Frontal cortex (tissue), 4 donors: ENCODE results near the gene PID1. TPM values are rescaled to one million over a fixed set of nuclear protein-coding genes. Genes with fewer than 3 reads are reported as not detected.

Experiments used
- DNase-seq, 2 donors: peaks; one replicate each; pipeline ENCODE4 v3.0.0; 2012; ENCODE audit warnings: low spot score in 2 of 2
- FAIRE-seq: peaks from 2 replicates; lab custom pipeline; 2012; peaks lifted over from hg19 to GRCh38; lab: Jason Lieb, UNC
- total RNA-seq: library from RNA; depleted of rRNA; stranded (reverse); fragments of >200 nt; gene quantifications from one replicate; pipeline ENCODE4 v1.2.3, GENCODE V29; 2014
- donor health status: control.
- donor health status: control.
- donor health status: control.

Gene PID1
- total RNA-seq, 1 donor from 2014 or later, result 36.7 TPM

DNA sequence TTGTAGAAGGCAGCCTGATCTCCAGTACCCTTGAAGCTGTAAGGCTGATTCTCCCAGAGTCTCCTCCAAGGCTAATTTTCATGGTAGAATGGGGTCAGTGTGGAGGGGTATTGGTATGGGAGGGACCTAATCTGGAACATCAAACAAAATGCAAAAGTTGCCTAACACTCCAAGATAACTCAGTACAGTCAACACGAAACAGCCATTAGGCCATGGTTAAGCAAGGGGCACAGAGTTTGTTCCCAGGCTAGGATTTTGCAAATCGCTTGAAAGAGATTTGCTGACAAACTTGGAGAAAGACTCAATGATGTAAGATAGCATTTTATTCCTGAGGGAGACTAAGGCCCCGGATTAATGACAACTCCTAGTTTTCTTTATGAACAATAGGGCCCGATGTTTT lies 5.4 kb downstream of the PID1 start:
- DNase-seq, result no peak
- FAIRE-seq, result no peak

DNA sequence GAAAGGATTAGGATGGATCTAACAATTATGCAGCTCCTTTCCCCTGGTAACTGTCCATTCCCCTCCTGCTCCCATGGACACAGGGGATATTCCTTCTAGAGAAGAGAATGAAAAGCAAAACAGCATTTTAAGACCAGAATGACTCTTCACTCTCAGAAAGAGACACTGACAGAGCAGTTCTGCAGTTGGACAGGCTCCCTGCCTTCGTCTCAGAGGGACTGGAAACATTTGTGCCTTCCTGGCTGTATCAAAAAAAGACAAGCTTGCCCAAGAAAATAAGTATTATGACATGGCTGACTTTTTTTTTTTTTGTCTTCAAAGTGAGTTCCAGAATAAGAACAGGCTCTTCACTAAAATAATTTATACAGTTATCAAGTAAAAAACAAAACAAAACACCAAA lies 9.5 kb downstream of the PID1 start:
- no peak for FAIRE-seq
- no peak for DNase-seq

DNA sequence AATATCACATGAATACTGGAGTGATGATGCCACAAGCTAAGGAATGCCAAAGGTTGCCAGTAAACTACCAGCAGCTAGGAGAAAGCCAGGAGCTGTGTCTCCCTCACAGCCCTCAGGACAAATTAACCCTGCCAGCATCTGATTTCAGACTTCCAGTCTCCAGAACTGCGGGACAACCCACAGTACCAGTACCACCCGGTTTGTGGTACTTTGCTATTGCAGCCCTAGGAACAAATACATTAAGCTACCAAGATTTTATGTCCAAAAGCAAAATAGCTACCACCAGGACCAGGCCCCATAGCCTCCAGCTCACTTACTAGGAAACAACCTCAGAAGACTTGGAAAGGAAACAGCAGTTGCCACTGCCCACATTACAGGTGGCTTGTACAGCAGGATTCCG lies 10.0 kb downstream of the PID1 start:
- DNase-seq, result no peak
- FAIRE-seq, result no peak

DNA sequence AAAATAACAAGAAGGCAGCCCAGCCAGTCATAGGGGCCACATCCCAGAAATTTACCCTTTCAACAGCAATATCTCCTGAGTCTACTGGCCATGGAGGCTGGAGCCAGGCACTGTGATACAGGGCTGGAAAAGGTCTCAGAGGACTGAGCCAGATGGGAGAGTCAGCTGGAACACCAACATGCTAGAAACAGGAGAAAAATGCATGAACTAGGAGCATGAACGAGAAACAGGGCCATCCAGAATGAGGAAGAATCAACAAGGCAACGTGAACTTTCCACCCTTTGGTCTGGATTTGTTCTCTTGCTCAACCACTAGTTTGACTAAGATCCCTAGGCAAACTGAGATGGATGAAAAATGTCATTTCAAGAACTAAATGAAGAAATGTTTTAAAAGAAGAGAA lies 13.1 kb downstream of the PID1 start:
- FAIRE-seq, result no peak
- no peak for DNase-seq

DNA sequence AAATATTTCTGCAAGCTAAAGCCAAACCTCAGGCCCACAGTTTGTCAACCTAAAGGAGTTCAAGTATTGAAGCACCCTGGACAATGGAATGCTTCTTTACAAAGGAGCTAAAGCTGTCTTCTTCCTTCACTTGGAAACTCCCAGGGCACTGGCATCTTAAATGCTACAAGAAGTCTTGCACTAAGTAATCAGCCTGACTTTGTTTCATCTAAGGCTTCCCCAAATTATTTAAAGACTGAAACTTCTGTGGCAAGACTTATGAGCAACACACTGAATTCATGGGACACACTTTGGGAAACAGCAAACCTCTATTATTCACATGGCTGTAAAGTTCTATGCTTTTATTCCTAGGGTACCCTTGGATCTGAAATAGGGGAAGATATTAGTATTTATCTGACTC lies 14.7 kb downstream of the PID1 start:
- FAIRE-seq, result no peak
- no peak for DNase-seq

DNA sequence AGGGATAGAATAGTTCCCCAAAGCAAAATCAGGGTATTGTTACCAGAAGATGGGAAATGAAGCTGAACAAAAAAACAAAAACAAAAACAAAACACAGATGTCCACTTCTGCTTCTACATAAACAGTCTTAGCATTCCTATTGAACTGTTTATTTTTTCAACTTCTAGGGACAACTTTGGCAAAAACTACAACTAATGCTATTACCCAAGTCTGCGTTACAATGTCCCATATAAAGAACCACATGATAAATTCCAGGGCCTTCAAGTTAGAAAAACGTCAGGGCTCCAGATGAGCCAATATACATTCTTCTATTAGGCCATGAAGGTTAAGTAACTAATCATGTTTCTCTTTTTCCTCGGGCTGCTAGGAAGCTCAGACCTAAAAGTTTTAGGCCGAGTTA lies 16.9 kb downstream of the PID1 start:
- DNase-seq (no peak), FAIRE-seq (no peak)

DNA sequence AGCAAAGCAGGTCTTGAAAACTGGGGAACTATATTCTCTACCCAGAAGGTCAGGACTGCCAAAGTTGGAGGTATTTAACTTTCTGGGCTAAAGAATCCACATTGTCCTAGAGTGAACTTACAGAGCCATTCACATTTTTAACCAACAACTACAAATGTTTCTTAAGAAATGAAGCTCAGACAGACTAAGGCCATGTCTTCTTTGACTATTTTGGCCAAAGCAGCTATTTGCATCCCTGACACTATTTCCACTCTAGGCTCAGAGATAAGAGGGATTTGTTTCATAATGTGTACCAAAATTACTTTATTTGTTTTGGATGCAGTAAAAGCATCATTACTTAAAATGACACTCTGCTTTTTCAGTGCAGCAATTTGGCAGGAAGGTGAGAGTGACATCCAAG lies 18.1 kb downstream of the PID1 start:
- no peak for DNase-seq
- no peak for FAIRE-seq

DNA sequence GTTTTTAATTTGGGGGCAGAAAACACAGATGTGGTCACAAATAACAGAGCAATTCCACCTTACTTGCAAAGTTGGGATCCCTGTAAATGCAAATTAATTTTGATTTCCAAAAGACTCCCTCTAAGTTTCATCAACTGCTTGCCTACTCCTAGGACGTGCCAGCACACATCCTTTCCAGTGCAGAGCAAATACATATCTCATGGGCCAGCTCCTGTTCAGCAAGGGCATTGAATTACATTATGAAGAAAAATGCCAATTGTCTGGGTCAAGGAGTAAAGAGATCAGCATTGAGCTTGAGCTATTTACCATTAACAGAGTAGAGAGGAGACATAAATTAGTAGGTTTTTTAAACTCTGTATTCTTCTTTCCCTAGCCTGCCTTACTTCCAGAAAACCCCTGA lies 18.8 kb downstream of the PID1 start:
- no peak for DNase-seq
- FAIRE-seq, result no peak

DNA sequence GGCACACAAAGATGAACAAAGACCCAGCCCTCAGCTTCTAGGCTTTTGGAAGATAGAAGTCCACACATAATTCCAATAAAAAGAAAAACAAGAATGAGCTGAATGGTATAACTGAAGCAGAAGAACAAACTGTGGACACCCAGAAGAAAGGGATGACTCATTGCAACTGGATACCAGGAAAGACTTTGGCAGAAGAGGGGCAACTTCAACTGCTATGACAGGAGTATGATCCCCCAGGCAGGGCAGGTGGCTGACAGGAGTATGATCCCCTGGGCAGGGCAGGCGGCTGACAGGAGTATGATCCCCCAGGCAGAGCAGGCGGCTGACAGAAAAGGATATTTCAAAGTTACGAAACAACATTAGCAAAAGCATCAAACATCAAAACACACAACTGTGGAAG lies 21.6 kb downstream of the PID1 start:
- FAIRE-seq (no peak), DNase-seq (no peak)

DNA sequence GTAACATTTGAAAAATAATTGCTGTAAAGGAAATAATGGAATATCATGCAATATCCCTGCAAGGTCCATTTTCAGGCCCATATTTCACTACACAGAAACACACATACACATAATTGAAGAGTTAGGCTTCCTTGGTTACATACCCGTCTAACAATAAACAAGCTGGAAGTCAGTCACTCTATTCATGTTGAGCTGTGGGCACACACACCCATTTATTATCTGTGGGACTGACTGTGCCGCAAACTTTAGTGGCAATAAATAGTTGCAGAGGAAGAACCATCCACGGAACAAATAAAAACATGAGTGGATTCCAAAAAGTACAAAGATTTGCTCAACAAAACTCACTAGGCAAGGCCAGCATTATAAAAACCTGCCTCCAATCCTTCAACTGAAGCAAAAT lies 24.8 kb downstream of the PID1 start:
- FAIRE-seq (no peak), DNase-seq (no peak)

DNA sequence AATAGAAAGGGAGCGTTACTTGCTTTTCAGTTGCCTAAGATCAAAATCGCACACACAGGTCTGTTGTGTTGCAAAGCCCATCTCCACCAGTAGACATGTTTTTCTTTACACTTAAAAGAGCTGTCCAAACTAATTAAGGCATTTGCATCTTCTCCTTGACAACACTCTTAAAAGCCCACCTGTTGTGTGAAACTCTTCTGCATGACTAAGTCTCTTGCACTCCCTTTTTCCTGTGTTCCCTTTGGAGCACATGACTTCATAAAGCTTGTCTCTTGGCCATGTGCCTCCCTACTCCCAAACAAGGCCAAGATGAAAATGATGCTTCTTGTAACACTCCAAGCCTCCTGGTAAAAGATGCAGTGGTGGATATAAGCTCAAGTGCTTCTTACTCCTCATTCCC lies 26.1 kb downstream of the PID1 start:
- DNase-seq (no peak), FAIRE-seq (no peak)

DNA sequence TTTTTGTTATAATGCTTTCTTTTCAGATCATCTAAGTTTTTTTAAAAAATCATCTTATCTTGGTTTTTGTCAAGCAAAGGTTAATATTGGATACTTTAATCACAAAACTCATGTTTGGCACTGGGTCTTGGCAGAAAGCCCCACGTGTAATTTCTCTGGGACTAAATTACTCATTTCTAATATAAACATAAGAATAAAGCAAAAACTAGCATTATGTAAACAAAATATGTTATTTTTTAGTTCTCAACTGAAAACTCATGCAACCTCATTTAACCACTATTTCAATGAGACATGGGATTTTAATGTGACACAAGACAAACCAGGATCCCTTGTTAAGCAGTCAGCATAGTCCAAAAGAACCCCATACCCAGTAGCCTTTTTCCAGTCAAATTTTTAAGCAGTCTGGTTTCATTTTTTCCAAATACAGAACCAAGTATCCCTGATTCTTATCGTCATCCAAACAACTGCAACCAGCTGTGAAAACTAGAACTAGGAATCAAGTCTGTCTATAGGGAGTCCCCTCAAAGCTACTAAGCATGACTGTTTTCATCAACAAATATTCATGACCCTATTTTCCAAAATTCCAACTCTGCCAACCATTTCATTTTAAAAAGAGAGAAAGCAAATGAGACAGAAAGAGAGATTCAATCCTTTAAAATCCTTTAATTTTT lies 27.1 kb downstream of the PID1 start:
- no peak for DNase-seq
- no peak for FAIRE-seq

DNA sequence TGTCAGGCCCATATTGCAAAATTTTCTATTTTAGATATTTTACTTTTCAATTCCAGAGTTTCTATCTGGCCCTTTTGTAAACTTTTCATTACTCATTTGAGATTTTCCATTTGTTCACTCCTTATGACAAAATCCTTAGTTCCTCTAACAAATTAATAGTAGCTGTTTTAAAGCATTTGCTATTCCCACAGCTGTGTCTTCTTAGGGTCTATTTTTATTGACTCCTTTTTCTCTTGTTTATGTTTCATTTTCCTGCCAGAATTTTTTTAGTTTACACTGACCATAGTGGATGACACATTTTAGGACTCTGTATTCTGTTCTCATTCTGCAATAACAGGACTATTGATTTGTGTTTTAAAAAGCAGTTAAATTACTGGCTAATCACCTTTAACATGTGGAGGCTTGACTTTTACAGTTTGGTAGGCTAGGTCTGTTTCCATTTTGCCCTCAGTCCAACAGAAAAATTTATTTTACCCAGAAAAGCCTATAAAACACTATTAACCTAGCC lies 30.0 kb downstream of the PID1 start:
- DNase-seq (no peak), FAIRE-seq (no peak)

DNA sequence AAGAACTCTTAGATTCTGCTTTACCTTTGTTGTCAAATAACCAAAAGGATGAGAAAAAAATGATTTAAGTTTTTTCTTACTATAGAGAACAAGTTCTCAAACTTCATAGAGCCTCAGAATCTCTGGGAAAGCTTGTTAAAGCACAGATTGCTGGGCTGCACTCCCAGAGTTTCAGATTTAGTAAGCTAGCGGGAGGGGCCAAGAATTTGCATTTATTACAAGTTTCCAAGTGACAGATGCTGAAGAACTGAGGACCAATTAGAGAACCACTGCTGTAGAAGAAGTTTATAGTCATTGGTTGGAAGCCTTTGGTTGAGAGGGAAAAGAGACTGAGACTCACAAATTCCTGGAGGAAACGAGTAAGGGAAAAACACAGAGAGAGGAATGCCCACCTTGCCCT lies 32.1 kb downstream of the PID1 start:
- DNase-seq (no peak), FAIRE-seq (no peak)

DNA sequence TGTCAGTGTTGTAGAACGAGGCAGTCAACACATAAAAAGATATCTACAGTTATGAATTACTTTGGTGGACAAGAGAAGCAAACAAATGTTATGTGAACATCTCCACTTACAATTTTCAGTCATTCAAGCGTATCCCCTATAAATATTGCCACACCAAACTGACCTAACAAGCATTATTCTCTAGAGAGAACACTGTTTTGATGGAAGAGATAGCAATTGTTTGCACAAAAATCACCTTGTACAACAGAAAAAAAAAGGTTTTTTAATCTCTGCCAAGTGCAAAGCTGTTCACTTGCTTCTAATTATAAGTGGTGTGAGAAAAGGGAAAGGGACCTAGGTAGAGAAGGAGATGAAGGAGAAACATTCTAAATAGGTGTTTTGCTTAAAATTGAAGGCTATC lies 33.8 kb downstream of the PID1 start:
- FAIRE-seq, result no peak
- DNase-seq, result no peak

DNA sequence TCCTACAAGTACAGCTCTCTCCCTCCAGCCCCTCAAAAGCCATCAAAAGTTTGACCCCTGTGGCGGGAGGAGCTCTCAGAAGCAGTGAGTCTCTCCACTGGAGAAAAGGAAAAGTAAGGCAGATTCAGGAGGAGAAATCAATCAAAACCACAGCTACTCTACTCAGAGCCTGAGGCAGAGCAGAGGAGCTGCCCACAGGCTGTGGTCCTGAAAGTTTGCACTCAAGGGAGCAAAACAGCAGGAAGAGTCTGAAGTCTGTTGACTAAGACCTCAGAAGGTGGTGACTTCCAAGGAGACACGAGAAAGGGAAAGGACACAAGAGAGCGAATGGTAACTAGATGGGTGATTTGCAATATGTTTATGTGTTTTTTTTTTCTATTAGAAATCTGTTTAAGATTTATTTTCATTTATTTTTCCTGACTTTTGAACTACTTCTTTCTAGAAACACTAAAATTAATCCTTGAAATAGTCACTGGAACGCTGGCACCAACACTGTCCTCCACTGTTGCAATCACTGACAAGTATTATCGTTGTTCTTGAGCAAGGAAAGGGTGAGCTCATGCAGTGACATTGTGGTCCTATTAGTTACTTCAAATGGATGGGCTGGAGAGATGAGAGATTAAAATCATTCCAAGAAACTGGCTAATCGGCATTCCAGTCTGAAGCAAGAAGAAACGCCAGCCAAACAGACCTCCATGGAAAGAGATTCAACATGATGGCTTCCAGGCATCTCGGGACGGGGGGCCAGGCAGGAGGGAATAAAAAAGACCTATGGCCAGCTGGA lies 35.8 kb downstream of the PID1 start:
- DNase-seq, result no peak

DNA sequence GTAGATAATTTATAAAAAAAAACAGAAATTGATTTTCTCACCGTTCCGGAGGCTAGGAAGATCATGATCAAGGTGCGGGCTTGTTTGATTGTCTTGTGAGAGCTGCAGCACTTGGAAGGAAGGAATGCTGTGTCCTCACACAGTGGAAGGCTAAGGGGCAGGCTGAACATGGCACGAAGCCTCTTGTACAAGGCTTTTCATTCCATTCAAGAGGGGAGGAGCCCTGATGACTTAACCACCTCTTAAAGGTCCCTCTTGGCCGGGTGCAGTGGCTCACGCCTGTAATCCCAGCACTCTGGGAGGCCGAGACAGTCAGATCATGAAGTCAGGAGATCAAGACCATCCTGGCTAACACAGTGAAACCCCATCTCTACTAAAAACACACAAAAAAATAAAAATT lies 39.2 kb downstream of the PID1 start:
- DNase-seq, result no peak
- FAIRE-seq, result no peak

More for the DNA sequence above, 35.8 kb downstream of the PID1 start:
- no peak for FAIRE-seq

DNA sequence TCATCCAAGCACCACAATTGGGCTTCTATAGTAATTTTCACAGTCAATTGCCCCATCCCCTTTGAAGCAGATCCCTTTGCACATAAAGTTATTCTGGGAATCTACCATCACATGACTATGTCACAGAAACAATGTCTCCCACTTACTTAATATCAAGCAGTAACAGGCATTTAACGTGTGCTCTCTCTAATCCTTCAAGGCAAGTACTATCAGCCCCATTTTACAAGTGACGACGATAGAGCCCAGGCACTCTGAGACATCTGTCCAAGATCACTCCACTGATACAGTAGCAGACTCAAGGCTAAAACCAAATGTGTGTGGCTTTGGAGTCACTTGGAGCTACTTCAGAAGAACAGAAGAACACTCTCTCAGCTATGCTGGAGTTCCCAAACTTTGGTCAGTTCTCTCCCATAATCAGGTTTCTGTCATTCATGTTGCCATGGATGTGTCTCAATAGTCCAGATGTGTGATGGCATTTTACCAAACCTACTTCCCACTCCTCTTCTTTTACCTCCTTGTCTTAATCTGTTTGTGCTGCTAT lies 39.7 kb downstream of the PID1 start:
- DNase-seq (no peak), FAIRE-seq (no peak)

DNA sequence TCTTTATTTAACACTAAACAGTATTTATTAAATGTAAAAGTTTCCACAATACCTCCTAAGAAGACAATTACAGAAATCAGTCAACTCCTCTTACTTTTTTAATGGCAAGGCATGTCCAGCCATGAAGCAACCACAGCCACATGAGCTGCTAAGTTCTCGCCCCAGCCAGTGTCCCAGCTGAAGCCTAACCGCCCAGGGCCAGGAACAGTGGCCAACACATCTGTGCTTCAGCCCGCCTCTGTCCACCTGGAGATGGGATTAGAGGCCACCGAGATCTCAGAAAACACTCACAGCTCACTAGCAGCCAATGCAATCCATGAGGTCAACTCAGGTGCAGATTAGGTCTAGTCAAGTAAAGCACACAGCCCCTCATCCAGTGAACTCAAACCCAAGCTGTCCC lies 40.2 kb downstream of the PID1 start:
- FAIRE-seq, result no peak
- no peak for DNase-seq

DNA sequence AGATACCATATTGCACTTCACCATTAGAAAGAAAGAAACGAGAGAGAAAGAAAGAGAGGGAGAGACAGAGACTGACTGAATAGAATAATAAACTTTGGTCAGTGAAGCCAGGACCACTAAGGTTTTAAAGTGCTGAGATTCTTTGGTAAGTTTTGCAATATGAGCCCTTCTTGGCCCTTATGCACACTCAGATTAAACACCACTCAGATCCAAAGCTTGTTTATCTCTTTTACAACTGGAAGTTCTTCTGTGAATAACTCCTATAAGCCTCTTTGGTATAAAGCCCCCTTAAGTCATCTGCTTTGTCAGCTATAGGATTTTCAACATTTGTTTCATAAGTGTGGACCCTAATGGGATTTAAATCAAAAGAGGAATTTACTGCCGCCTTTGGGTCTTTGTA lies 40.8 kb downstream of the PID1 start:
- FAIRE-seq, result no peak
- DNase-seq, result no peak

DNA sequence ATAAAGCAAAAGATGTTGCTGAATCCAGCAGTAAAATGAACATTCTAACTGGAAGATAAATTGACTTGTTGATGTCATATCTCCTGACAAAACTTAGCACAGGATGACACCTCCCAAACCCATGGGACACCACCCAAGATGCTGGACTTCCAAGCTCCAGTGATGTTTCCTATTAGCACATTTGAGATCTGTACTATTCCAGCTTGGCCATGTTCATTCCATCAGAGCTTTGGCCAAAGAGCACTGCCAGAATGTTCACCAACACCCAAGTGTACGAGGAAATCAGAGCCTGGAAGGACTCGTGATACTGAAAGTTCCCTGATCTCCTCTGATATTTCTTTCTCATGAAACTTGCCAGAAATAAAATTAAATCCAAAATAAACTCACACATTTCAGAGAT lies 44.7 kb downstream of the PID1 start:
- FAIRE-seq, result no peak
- no peak for DNase-seq
